8988T (cell line): ENCODE data around the gene PLG.
"Not testable (repeated sequence)": the region's sequence is repeated elsewhere in the genome, so short reads cannot be mapped to it uniquely, and the experiment has no call there.

ENCODE experiments used
- DNase-seq: peaks from one replicate; pipeline ENCODE4 v3.0.0; 2011

Gene PLG

DNA sequence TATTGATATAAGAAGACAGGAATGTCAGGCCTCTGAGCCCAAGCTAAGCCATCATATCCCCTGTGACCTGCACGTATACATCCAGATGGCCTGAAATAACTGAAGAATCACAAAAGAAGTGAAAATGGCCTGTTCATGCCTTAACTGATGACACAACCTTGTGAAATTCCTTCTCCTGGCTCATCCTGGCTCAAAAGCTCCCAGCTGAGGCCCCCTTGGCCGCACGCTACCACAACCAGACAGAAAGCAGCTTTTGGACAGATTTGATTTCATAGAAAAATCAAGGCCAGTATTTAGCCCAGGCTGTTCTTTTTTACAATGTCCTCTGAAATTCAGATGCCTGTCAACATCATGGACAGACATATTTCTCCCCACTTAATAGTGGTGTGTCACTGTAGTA, 78.6 kb downstream of the PLG start:
- not testable (repeated sequence) for DNase-seq

GRCh38 chr6:160781298-160781697, 79.3 kb downstream of the PLG start:
- DNase-seq: no peak

- DNase-seq: no peak
These were observed 80.2 kb downstream of the PLG start for GRCh38 chr6:160782228-160782627.

DNA sequence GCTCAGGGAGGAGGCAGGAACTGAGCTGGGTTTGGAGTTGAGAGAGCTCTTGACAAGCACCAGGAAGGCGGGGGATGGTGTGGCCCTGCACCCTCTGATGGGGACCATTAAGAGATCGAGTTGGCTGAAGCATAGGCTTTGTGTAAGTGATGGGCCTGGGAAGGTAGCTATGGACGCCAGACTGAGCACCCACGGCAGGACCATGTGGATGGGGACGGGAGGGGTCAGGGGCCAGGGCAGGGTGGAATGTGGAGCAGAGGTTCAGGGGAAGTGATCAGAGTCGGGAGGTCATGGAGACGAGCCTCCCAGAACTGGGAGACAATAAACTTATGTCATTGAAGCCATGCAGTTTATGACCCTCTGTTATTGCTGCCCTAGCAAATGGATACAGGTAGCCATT, 81.7 kb downstream of the PLG start:
- DNase-seq: no peak

- DNase-seq: not testable (repeated sequence)
These were observed 86.1 kb downstream of the PLG start for GRCh38 chr6:160788126-160788525.

GRCh38 chr6:160788806-160789205, 86.8 kb downstream of the PLG start:
- DNase-seq: no peak

GRCh38 chr6:160789263-160790027, 87.4 kb downstream of the PLG start:
- no peak for DNase-seq

- DNase-seq: no peak
These were observed 88.2 kb downstream of the PLG start for GRCh38 chr6:160790028-160790792.

DNA sequence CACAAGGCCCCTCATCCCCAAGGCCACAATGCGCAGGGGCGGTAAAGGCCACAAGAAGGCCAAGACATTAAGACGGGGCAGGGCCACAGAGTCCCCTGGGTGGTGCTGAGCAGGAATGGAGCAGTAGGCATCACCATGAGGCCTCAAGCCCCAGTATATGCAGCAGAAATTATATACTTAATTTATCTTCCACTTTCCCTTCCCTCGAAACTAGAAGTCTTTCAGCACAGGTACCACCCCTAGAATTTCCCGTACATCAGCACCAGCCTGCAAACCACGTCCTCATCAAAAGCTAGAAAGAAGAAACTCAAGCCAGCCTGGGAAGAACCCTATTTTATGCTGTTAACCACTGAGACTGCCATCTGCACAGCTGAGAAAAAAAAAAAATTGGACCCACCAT, 89.4 kb downstream of the PLG start:
- DNase-seq: no peak

GRCh38 chr6:160791981-160792418, 90.0 kb downstream of the PLG start:
- no peak for DNase-seq

DNA sequence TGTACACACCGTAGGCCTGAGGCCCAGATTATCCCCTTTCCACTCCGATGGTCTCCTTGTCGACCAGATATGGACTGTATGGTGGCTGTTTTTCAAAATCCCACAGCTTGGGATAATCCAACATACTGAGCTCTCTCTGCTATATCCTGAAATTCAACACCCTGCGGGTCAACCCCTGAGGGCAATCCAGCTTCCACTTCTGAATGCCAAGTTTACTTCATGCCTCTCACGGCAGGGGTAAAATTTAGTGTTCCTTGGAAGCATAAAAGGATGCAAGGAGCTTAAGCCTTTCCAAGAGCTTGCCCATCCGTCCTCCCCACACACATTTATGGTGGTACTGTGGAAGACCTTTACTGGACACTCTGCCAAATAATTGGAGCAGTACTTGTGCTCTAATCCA, 90.7 kb downstream of the PLG start:
- DNase-seq: no peak

GRCh38 chr6:160793652-160794051, 91.6 kb downstream of the PLG start:
- no peak for DNase-seq

DNA sequence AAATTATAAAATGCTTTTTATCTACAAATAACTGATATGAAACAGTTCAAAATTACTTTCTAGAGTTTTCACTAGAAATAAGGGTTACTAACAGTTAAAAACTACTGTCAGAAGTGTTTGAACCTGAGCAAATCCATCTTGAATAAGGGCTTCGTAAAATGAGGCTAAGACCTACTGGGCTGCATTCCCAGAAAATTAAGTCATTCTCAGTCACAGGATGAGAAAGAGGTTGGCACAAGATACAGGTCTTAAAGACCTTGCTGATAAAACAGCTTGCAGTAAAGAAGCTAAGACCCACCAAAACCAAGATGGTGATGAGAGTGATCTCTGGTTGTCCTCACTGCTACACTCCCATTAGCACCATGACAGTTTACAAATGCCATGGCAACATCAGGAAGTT, 93.7 kb downstream of the PLG start:
- DNase-seq: no peak

- no peak for DNase-seq
These were observed 96.6 kb downstream of the PLG start for GRCh38 chr6:160798625-160799024.

GRCh38 chr6:160799801-160800506, 97.9 kb downstream of the PLG start:
- no peak for DNase-seq

- DNase-seq: no peak
These were observed 99.4 kb downstream of the PLG start for GRCh38 chr6:160801418-160801817.

DNA sequence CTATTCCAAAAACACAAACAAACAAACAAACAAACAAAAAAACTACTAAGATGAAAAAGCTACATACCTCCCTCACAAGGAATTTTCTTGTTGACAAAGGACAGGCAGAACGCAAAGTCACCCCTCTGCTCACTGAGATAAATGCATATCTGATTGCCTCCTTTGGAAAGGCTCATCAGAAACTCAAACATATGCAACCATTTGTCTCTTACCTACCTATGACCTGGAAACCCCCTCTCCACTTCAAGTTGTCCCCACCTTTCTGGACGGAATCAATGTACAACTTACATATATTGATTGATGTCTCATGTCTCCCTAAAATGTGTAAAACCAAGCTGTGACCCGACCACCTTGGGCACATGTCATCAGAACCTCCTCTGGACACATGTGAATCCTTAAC, 100.0 kb downstream of the PLG start:
- DNase-seq: not testable (repeated sequence)
